A549 treated with GW870086 at 1 μM for 4 hours (cell line): ENCODE measurements around the gene TFR2. TPM values are rescaled to one million over a fixed set of nuclear protein-coding genes. Genes with fewer than 3 reads are reported as not detected.

Experiments used
- total RNA-seq: library from RNA; stranded (reverse); fragments of 200-300 nt; extraction: Qiagen RNA extraction; gene quantifications from 5 replicates; pipeline ENCODE4 v1.2.3, GENCODE V29; 2022; ENCODE audit warnings: low read depth

TFR2 gene
- 1.9 to 3.3 TPM (median 2.7 TPM) in 5 replicates for total RNA-seq

GRCh38 chr7:100641463-100641859 lies at the start of gene TFR2:
Gene TFR2 (minus strand): TSS chr7:100641552. CDS start chr7:100641509, 43 bp downstream.

GRCh38 chr7:100673302-100673941 lies 32.1 kb upstream of the TFR2 start, which contains the start of gene GNB2:
Gene GNB2 (plus strand): TSS chr7:100673740. CDS start chr7:100676266, 2,526 bp downstream.

GRCh38 chr7:100655908-100656674 lies 14.7 kb upstream of the TFR2 start, which contains the start of gene ACTL6B:
Gene ACTL6B (minus strand): TSS chr7:100656448. CDS start chr7:100656354, 94 bp downstream.

GRCh38 chr7:100611983-100612729 lies 29.2 kb downstream of the TFR2 start, which contains the start of gene MOSPD3:
Gene MOSPD3 (plus strand): TSS chr7:100612540. CDS start chr7:100612792, 252 bp downstream.

GRCh38 chr7:100586266-100587025 lies 54.9 kb downstream of the TFR2 start, which contains the start of gene FBXO24:
Gene FBXO24 (plus strand): TSS chr7:100586328. CDS start chr7:100586626, 298 bp downstream.

GRCh38 chr7:100585511-100586265 lies 55.7 kb downstream of the TFR2 start, which contains the start of gene LRCH4:
Gene LRCH4 (minus strand): TSS chr7:100586129. CDS start chr7:100586100, 29 bp downstream.

GRCh38 chr7:100573691-100574361 lies 67.5 kb downstream of the TFR2 start, which contains the start of gene SAP25:
Gene SAP25 (minus strand): TSS chr7:100573900. CDS start chr7:100573742, 158 bp downstream.

Other genes with a start within 250 kb of the TFR2 start
- gene ZCWPW1, start 212.8 kb downstream of the TFR2 start, total RNA-seq = 1.1 to 1.6 TPM (median 1.2 TPM) in 5 replicates
- 32.4 to 45.9 TPM (median 39.6 TPM) in 5 replicates for gene MEPCE, start 211.7 kb downstream of the TFR2 start, total RNA-seq
- gene PPP1R35, start 205.1 kb downstream of the TFR2 start, total RNA-seq = 38.1 to 56.4 TPM (median 50.9 TPM) in 5 replicates
- 0.65 to 1.3 TPM (median 0.70 TPM) in 5 replicates for gene SPACDR, start 177.3 kb downstream of the TFR2 start, total RNA-seq
- 37.3 to 47.4 TPM (median 46.6 TPM) in 5 replicates for gene TSC22D4, start 162.3 kb downstream of the TFR2 start, total RNA-seq
- gene NYAP1, start 157.6 kb downstream of the TFR2 start, total RNA-seq = 2.8 to 3.5 TPM (median 3.3 TPM) in 5 replicates
- 16.6 to 27.4 TPM (median 25.2 TPM) in 5 replicates for gene AGFG2, start 102.3 kb downstream of the TFR2 start, total RNA-seq
- gene SAP25, start 67.7 kb downstream of the TFR2 start, total RNA-seq = 0.24 to 0.64 TPM (median 0.50 TPM) in 5 replicates
- gene LRCH4, start 55.4 kb downstream of the TFR2 start, total RNA-seq = 12.2 to 17.6 TPM (median 15.0 TPM) in 5 replicates
- gene FBXO24, start 55.2 kb downstream of the TFR2 start, total RNA-seq = 0.15 to 0.51 TPM (median 0.34 TPM) in 5 replicates
- gene PCOLCE, start 39.2 kb downstream of the TFR2 start, total RNA-seq = 8.2 to 11.8 TPM (median 9.0 TPM) in 5 replicates
- 18.2 to 22.7 TPM (median 20.0 TPM) in 5 replicates for gene MOSPD3, start 29.0 kb downstream of the TFR2 start, total RNA-seq
- not detected in 5 replicates for gene ACTL6B, start 14.9 kb upstream of the TFR2 start, total RNA-seq
- gene GNB2, start 32.2 kb upstream of the TFR2 start, total RNA-seq = 178 to 259 TPM (median 248 TPM) in 5 replicates
- gene GIGYF1, start 52.7 kb upstream of the TFR2 start, total RNA-seq = 11.4 to 18.2 TPM (median 17.6 TPM) in 5 replicates
- 80.2 to 95.5 TPM (median 88.2 TPM) in 5 replicates for gene POP7, start 64.6 kb upstream of the TFR2 start, total RNA-seq
- 0.09 TPM in 1 of 5 replicates, not detected in the others for gene EPO, start 78.9 kb upstream of the TFR2 start, total RNA-seq
- gene ZAN, start 92.0 kb upstream of the TFR2 start, total RNA-seq = not detected in 5 replicates
- gene EPHB4, start 186.0 kb upstream of the TFR2 start, total RNA-seq = 38.5 to 44.1 TPM (median 42.9 TPM) in 5 replicates
- gene SLC12A9, start 211.2 kb upstream of the TFR2 start, total RNA-seq = 11.1 to 17.1 TPM (median 15.8 TPM) in 5 replicates
- gene TRIP6, start 225.8 kb upstream of the TFR2 start, total RNA-seq = 41.9 to 53.9 TPM (median 52.7 TPM) in 5 replicates
- gene SRRT, start 233.6 kb upstream of the TFR2 start, total RNA-seq = 120 to 140 TPM (median 134 TPM) in 5 replicates
- 3.9 to 6.9 TPM (median 5.1 TPM) in 5 replicates for gene UFSP1, start 248.2 kb upstream of the TFR2 start, total RNA-seq